Naive thymus-derived CD4-positive, alpha-beta T cell (primary cell): ENCODE data around the gene ESRRA. TPM values are rescaled to one million over a fixed set of nuclear protein-coding genes. Genes with fewer than 3 reads are reported as not detected.
A peak's percentile ranks its signal among the peaks of the same experiment; 100 is the strongest.
"Not testable (repeated sequence)": the region's sequence is repeated elsewhere in the genome, so short reads cannot be mapped to it uniquely, and the experiment has no call there.

Experiments
- ATAC-seq: fragments of 150-1000 bp; cut with Tn5 transposase; 2 replicates; pipeline ENCODE4 v1.10.0; 2021; ENCODE audit warnings: mild to moderate bottlenecking, moderate library complexity
- CTCF ChIA-PET: fragments of 350-600 bp; sonication (Branson Sonifier 250); formaldehyde crosslinking; loops from one replicate; lab custom pipeline; 2021; ENCODE audit warnings: antibody characterized with exemption; lab: Charles Lee
- POLR2A ChIA-PET: fragments of 350-600 bp; sonication (Branson Sonifier 250); formaldehyde crosslinking; loops from one replicate; lab custom pipeline; 2021; ENCODE audit warnings: antibody characterized with exemption, inconsistent platforms; lab: Charles Lee
- DNase-seq, 9 donors: peaks; one replicate each; pipeline versions ENCODE4 v3.0.0 to v3.0.0-alpha.2; 2020 to 2022; ENCODE audit warnings: mixed read lengths in 1 of 9
- H3K27ac ChIP-seq: one replicate; pipeline ENCODE4 v1.7.0; 2013; ENCODE audit warnings: mild to moderate bottlenecking, low read depth, low read length, moderate library complexity
- H3K27me3 ChIP-seq, 2 donors: one replicate each; pipeline ENCODE4 v1.7.0; 2013; ENCODE audit warnings: low read length in 2 of 2, mild to moderate bottlenecking in 2 of 2, moderate library complexity in 2 of 2; ENCODE audit not compliant: control insufficient read depth in 2 of 2, insufficient read depth in 2 of 2
- H3K36me3 ChIP-seq, 3 experiments: 1 replicate in 2 of 3; 2 replicates in 1 of 3; pipeline ENCODE4 v1.7.0; 2013; ENCODE audit warnings: low read length in 3 of 3, mild to moderate bottlenecking in 3 of 3, moderate library complexity in 1 of 3; ENCODE audit not compliant: insufficient read depth in 3 of 3, control insufficient read depth in 2 of 3
- H3K4me1 ChIP-seq, 2 donors: one replicate each; pipeline ENCODE4 v1.7.0; 2013; ENCODE audit warnings: low read length in 2 of 2, mild to moderate bottlenecking in 2 of 2, moderate library complexity in 1 of 2; ENCODE audit not compliant: control insufficient read depth in 2 of 2, insufficient read depth in 2 of 2
- H3K4me3 ChIP-seq: 2 replicates; pipeline ENCODE4 v1.7.0; 2013; ENCODE audit warnings: mild to moderate bottlenecking, low read length
- H3K9me3 ChIP-seq, 3 experiments: 1 replicate in 2 of 3; 2 replicates in 1 of 3; pipeline ENCODE4 v1.7.0; 2013; ENCODE audit warnings: low read length in 3 of 3; ENCODE audit not compliant: control insufficient read depth in 2 of 3
- H3K27ac Mint-ChIP-seq, 9 donors: one replicate each; pipeline ENCODE4 v1.8.0; 2020 to 2022; ENCODE audit warnings: mixed read lengths in 9 of 9, mild to moderate bottlenecking in 8 of 9, moderate library complexity in 5 of 9, inconsistent platforms in 2 of 9
- H3K27me3 Mint-ChIP-seq, 5 donors: one replicate each; pipeline ENCODE4 v1.8.0; 2021 to 2022; ENCODE audit warnings: mixed read lengths in 5 of 5, mild to moderate bottlenecking in 1 of 5
- H3K36me3 Mint-ChIP-seq, 5 donors: one replicate each; pipeline ENCODE4 v1.8.0; 2020 to 2022; ENCODE audit warnings: mixed read lengths in 5 of 5, mild to moderate bottlenecking in 3 of 5, inconsistent platforms in 1 of 5
- H3K4me1 Mint-ChIP-seq, 7 donors: one replicate each; pipeline ENCODE4 v1.8.0; 2020 to 2022; ENCODE audit warnings: mixed read lengths in 7 of 7, mild to moderate bottlenecking in 3 of 7, inconsistent platforms in 1 of 7
- H3K4me3 Mint-ChIP-seq, 10 donors: one replicate each; pipeline ENCODE4 v1.8.0; 2020 to 2022; ENCODE audit warnings: mild to moderate bottlenecking in 10 of 10, mixed read lengths in 10 of 10, moderate library complexity in 6 of 10, inconsistent platforms in 2 of 10
- H3K9me3 Mint-ChIP-seq, 11 donors: one replicate each; pipeline ENCODE4 v1.8.0; 2020 to 2022; ENCODE audit warnings: mixed read lengths in 11 of 11, mild to moderate bottlenecking in 4 of 11, inconsistent platforms in 1 of 11, moderate library complexity in 1 of 11
- intact Hi-C, 2 donors: fragments of 100-400 bp; cut with micrococcal nuclease; formaldehyde crosslinking; loops; one replicate each; pipeline ENCODE4 v1.15.1; 2023
- polyA plus RNA-seq, 2 donors: library from polyadenylated mRNA; unstranded; fragments of 300-500 nt; fragmentation: Illumina TruSeq; gene quantifications; one replicate each; pipeline ENCODE4 v1.2.3, GENCODE V29; 2021
- total RNA-seq, 6 experiments: library from RNA in 5 of 6; stranded (reverse) in 5 of 6; gene quantifications; 1 replicate in 5 of 6; 2 replicates in 1 of 6; pipeline ENCODE4 v1.2.3 and lab custom pipeline; 2021 to 2026

Gene ESRRA
- total and polyA plus RNA-seq, 7 experiments from 2014 or later = 5.3 to 42.0 (median 26.8) TPM

DNA sequence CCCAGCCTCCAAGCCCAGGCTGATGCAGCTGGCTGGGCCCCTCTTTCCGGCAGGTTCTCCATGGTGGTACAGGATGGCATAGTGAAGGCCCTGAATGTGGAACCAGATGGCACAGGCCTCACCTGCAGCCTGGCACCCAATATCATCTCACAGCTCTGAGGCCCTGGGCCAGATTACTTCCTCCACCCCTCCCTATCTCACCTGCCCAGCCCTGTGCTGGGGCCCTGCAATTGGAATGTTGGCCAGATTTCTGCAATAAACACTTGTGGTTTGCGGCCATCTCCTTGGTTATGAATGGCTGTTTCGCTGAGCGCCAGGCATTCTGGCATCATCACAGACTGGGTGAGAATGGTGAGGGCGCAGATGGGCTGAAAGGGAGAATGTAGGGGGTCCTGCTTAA, 16.2 kb downstream of the ESRRA start:
- Mint-ChIP-seq H3K4me1 (peaks cover 12 to 30% (median 23%) of the 10 kb centered on the region in 7 donors), H3K9me3 (peaks cover 0 to under 1% (median 0%) of the 10 kb centered on the region in 11 donors), H3K36me3 (peaks cover 0 to 18% (median 6%) of the 10 kb centered on the region in 5 donors), H3K4me3 (no peak overlapping the region), H3K27me3 (no peaks in the 10 kb centered on the region), H3K27ac (peak overlapping the region in 2 of 9 donors; percentile 19 to 29)
- CTCF ChIA-PET = interaction anchor here (0.6 kb wide), 2 partner anchors 25 to 94 kb away, joined by 3 to 4 read pairs; no protein-coding TSS in a partner anchor
- Histone ChIP-seq H3K36me3 (peaks cover 0 to 30% (median 0%) of the 10 kb centered on the region in 3 experiments), H3K4me1 (peaks cover 7 to 10% of the 10 kb centered on the region in 2 donors), H3K4me3 (no peak overlapping the region), H3K9me3 (no peaks in the 10 kb centered on the region), H3K27ac (no peak overlapping the region), H3K27me3 (no peaks in the 10 kb centered on the region)
- intact Hi-C loops = no loop called here
- POLR2A ChIA-PET = no interaction called here
- ATAC-seq (no peak), DNase-seq (no peak)

DNA sequence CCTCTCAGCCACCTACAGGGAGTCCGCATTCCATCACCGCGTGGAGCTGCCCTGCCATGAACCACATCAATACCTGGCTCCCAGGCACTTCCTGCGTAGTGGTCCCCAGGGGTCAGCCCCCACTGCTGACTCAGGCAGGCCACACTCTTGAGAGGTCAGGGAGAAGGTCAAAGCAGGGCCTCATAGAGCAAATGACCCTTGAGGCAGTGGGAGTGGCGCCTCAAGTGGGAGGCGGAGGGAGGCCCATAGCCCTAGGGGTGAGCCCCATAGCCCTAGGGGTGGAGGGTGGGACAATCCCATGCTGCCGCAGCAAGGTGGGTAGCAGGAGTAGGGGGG, 17.6 kb downstream of the ESRRA start:
- Mint-ChIP-seq H3K27me3 (no peaks in the 10 kb centered on the region), H3K36me3 (peaks cover 0 to 18% (median 6%) of the 10 kb centered on the region in 5 donors), H3K4me1 (peaks cover 8 to 19% (median 16%) of the 10 kb centered on the region in 7 donors), H3K4me3 (no peak overlapping the region), H3K27ac (no peak overlapping the region), H3K9me3 (peaks cover 0 to 4% (median 0%) of the 10 kb centered on the region in 11 donors)
- ChIA-PET CTCF (no interaction called here), POLR2A (no interaction called here)
- H3K27me3 ChIP-seq = no peaks in the 10 kb centered on the region
- intact Hi-C loops = no loop called here
- H3K4me1 ChIP-seq = peaks cover 4 to 10% of the 10 kb centered on the region in 2 donors
- ATAC-seq (no peak), DNase-seq (no peak)
- no peak overlapping the region for H3K4me3 ChIP-seq
- H3K36me3 ChIP-seq = peaks cover 0 to 30% (median 0%) of the 10 kb centered on the region in 3 experiments
- H3K9me3 ChIP-seq = no peaks in the 10 kb centered on the region
- H3K27ac ChIP-seq = no peak overlapping the region

DNA sequence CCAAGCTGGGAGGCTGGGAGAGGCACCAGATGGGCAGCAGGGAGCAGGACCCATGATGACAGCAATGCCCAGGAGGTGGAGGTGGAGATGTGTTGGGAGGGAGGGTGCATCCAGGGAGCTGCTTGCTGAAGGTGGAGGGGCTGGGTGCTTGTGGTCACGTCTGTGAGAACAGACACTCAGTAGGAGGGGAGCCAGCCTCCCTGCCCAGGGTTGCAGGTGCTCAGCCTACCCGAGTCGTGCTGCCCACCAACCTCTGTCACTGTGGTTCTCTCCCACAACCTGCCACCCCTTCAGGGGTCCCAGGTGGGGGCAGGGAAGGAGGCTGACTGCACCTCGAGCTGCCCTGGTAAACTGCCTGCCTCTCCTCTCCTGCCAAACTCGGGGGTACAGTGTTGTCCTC, 18.0 kb downstream of the ESRRA start:
- H3K36me3 Mint-ChIP-seq = peaks cover 0 to 18% (median 6%) of the 10 kb centered on the region in 5 donors
- H3K4me1 Mint-ChIP-seq = peaks cover 8 to 17% (median 14%) of the 10 kb centered on the region in 7 donors
- no peaks in the 10 kb centered on the region for H3K27me3 Mint-ChIP-seq
- intact Hi-C loops = no loop called here
- no peak overlapping the region for H3K4me3 ChIP-seq
- H3K27ac Mint-ChIP-seq = peak overlapping the region in 1 of 9 donors; percentile 41
- peaks cover 0 to 30% (median 0%) of the 10 kb centered on the region in 3 experiments for H3K36me3 ChIP-seq
- ChIA-PET CTCF (interaction anchor here (1.0 kb wide), 1 partner anchor 8 kb away, joined by 3 read pairs; no protein-coding TSS in a partner anchor), POLR2A (no interaction called here)
- DNase-seq (no peak), ATAC-seq (no peak)
- peaks cover 4 to 10% of the 10 kb centered on the region in 2 donors for H3K4me1 ChIP-seq
- H3K27me3 ChIP-seq = no peaks in the 10 kb centered on the region
- H3K27ac ChIP-seq = no peak overlapping the region
- H3K9me3 ChIP-seq = no peaks in the 10 kb centered on the region
- H3K4me3 Mint-ChIP-seq = no peak overlapping the region
- H3K9me3 Mint-ChIP-seq = peaks cover 0 to 4% (median 0%) of the 10 kb centered on the region in 11 donors

DNA sequence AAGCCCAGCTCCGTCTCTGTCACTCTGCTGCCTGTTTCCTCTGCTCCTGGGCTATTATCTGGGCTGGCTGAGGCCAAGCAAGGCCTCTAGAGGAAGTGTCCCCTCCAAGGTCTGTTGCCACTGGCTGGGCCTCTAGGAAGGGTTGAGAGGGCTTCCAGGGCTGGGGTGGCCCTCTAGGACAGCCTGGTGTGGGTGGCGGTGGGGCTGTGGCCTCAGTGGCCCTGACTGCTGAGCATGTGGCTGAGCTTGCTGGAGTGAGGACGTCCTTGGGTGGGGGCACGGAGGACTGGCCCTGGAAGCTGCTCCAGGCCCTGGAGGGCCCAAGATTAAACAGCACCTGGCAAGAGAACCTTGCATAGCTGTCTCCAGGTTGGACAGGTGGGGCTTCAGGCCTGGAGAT, 18.7 kb downstream of the ESRRA start:
- CTCF ChIA-PET = interaction anchor here (1.0 kb wide), 1 partner anchor 8 kb away, joined by 3 read pairs; no protein-coding TSS in a partner anchor
- H3K27ac ChIP-seq, H3K27me3 ChIP-seq, DNase-seq, H3K4me3 Mint-ChIP-seq, H3K27me3 Mint-ChIP-seq, H3K9me3 ChIP-seq, POLR2A ChIA-PET, H3K9me3 Mint-ChIP-seq, intact Hi-C loops, ATAC-seq, H3K4me1 ChIP-seq, H3K4me3 ChIP-seq: not testable (repeated sequence)
- Mint-ChIP-seq H3K4me1 (peaks cover 5 to 14% (median 11%) of the 10 kb centered on the region in 7 donors), H3K36me3 (peaks cover 0 to 18% (median 6%) of the 10 kb centered on the region in 5 donors), H3K27ac (peak overlapping the region in 1 of 9 donors; percentile 41)
- peaks cover 0 to 30% (median 0%) of the 10 kb centered on the region in 3 experiments for H3K36me3 ChIP-seq

DNA sequence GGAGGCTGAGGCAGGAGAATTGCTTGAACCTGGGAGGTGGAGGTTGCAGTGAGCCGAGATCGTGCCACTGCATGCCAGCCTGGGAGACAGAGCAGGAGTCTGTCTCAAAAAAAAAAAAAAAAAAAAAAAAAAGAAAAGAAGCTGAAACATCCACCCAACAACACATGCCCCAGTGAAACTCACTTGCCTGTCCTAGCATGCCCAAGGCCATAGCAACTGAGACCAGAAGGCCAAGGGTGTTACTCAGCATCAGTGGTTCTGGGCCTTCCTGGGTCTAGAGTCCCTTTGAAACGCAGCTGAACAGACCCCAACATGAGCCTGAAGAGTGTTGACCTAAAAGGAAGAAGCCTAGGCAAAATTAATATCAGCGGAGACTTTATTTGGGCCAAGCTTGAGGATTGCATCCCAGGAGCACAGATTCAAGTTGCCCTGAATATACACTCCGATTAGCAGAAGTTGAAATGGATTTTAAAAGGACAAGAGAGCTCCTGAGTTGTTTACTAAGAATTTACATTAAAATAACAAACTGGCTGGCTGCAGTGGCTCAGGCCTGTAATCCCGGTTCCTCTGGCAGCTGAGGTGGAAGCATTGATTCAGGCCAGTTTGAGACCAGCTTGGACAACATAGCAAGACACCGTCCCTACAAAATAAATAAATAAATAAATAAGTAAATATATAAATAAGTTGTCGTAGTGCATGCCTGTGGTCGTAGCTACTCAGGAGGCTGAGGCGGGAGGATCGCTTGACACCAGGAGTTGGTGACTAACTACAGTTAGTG, 19.6 kb downstream of the ESRRA start:
- Mint-ChIP-seq H3K36me3 (peaks cover 0 to 18% (median 4%) of the 10 kb centered on the region in 5 donors), H3K27ac (no peak overlapping the region), H3K27me3 (no peaks in the 10 kb centered on the region), H3K4me1 (peaks cover 0 to 9% (median 5%) of the 10 kb centered on the region in 7 donors), H3K9me3 (peaks cover 0 to 4% (median 0%) of the 10 kb centered on the region in 11 donors), H3K4me3 (no peak overlapping the region)
- ATAC-seq (no peak), DNase-seq (no peak)
- H3K27me3 ChIP-seq = no peaks in the 10 kb centered on the region
- ChIA-PET CTCF (interaction anchor here (0.9 kb wide), 1 partner anchor 13 kb away, joined by 5 read pairs; no protein-coding TSS in a partner anchor), POLR2A (no interaction called here)
- H3K4me1 ChIP-seq = no peaks in the 10 kb centered on the region
- no peaks in the 10 kb centered on the region for H3K9me3 ChIP-seq
- intact Hi-C loops = no loop called here
- no peak overlapping the region for H3K4me3 ChIP-seq
- H3K36me3 ChIP-seq = peaks cover 0 to 30% (median 0%) of the 10 kb centered on the region in 3 experiments
- no peak overlapping the region for H3K27ac ChIP-seq

DNA sequence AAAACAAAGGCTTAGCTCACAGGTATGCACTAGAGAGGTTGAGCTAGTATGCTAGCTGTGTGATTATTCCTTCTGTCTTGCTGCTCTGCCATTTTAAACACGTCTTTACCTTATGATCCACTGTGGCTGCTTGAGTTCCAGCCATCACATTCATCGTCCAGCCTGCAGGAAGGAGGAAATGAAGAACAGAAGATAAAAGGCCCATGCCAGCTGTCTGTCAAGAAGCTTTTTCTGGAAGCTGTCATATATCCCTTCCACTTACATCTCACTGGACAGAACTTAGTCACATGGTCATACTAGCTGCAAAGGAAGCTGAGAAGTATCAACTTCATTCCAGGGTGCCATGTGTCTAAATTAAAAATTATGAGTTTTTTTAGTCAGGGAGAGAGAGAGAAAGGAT, 22.1 kb downstream of the ESRRA start:
- ATAC-seq (no peak), DNase-seq (no peak)
- no peak overlapping the region for H3K4me3 Mint-ChIP-seq
- no peaks in the 10 kb centered on the region for H3K27me3 Mint-ChIP-seq
- ChIA-PET CTCF (no interaction called here), POLR2A (no interaction called here)
- intact Hi-C loops = no loop called here
- H3K27ac Mint-ChIP-seq = no peak overlapping the region
- Histone ChIP-seq H3K27ac (no peak overlapping the region), H3K36me3 (peaks cover 0 to 10% (median 0%) of the 10 kb centered on the region in 3 experiments), H3K4me1 (peaks cover 4 to 8% of the 10 kb centered on the region in 2 donors), H3K4me3 (no peak overlapping the region), H3K27me3 (no peaks in the 10 kb centered on the region), H3K9me3 (no peaks in the 10 kb centered on the region)
- peaks cover 0 to 12% (median 7%) of the 10 kb centered on the region in 7 donors for H3K4me1 Mint-ChIP-seq
- no peaks in the 10 kb centered on the region for H3K36me3 Mint-ChIP-seq
- peaks cover 0 to 4% (median 0%) of the 10 kb centered on the region in 11 donors for H3K9me3 Mint-ChIP-seq
